NCI-H128 (cell line): Measurements from ENCODE around the gene SAT2.
A peak's percentile ranks its signal among the peaks of the same experiment; 100 is the strongest.
"Not testable (repeated sequence)": the region's sequence is repeated elsewhere in the genome, so short reads cannot be mapped to it uniquely, and the experiment has no call there.

ENCODE experiments used
- DNase-seq: peaks from one replicate; lab custom pipeline; 2025; ENCODE audit not compliant: unreplicated experiment; lab: John Stamatoyannopoulos, UW

Gene SAT2

DNA sequence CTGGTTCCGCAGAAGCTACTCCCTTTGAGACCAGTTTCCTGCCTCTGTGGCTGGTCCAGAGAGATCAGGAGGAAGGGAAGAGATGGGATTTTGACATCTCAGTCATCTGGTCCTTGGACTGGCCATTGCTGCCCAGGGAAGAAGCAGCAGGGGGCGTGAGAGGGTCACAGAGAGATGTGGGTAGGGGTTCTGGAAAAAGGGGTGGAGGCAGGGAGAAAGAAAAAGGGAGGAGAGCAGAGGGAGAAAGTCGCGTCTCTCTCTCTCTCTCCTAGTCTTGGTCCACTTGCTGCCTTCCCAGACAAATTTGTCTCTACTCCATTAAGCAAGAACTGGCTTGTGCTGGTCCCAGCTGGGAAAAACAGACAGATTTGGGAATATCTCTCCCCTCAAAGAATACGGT is 6.8 kb upstream of the SAT2 start:
- DNase-seq = no peak

DNA sequence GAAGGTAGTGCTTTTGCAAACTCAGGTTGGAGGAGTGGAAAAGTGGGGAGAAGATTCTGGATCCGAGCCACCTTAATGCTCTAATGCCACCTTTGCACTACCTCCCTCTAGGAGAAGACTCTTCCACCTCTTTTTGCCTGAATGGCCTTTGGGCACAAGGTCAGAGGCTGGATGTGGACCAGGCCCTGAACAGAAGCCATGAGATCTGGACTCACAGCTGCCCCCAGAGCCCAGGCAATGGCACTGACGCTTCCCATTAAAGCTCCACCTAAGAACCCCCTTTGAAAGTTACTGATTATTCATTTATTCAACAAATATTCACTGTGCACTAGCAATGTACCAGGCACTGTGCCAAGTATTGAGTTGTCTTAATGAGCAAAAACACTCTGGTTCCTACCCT is 5.5 kb upstream of the SAT2 start:
- no peak for DNase-seq

DNA sequence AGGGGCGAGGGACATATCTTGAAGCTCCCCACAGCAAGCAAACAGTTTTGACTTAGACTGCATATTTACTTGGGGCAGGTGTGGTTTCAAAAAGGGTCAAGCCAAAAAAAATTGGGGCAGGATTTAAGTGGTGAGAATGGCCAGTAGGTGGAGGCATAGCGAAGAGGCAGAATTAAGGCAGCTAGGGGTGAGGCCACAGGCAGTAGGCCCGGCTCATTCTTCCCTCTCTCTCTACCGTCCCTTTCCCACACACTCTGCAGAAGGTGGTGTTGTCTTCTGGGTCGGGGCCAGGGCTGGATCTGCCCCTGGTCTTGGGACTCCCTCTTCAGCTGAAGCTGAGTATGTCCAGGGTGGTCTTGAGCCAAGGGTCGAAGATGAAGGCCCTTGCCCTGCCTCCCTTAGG is 4.9 kb upstream of the SAT2 start:
- DNase-seq = no peak

DNA sequence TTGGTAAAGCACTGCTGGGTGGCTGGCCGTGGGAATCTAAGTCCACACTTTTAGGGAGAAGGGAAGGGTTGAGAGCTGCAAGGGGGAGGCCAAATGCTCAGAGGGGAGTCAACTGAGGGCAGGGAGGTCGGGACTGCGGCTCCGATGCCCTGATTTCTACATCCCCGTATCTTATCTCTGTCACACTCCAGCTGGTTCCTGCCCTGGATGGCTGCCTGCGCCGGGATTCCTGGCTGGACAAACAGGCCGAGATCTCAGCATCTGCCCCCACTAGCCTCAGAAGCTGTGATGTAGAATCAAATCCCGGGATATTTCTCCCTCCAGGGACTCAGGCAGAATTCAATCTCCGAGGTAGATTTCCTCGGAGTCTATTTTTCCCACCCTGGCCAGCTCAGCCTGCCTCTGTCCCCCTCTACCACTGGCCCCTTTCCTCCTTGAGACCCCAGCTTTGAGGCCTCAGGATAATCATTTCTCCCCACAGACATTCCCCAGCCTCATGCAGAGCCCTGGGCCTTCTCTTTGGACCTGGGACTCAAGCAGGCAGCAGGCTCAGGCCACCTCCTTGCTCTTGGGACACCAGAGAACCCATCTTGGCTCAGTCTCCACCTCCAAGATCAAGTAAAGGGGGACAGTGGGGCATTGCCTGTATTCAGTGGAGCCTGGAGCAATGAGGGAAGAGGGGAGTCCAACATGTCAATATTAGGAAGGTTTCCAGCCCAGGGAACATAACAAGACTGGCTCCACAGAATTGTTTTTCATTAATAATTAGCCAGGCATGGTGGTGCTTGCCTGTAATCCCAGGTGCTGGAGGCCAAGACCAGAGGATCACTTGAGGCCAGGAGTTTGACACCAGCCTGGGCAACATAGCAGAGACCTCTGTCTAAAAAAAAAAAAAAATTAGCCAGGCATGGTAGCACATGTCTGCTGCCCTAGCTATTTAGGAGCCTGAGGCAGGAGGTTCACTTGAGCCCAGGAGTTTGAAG is 4.1 kb upstream of the SAT2 start:
- no peak for DNase-seq

DNA sequence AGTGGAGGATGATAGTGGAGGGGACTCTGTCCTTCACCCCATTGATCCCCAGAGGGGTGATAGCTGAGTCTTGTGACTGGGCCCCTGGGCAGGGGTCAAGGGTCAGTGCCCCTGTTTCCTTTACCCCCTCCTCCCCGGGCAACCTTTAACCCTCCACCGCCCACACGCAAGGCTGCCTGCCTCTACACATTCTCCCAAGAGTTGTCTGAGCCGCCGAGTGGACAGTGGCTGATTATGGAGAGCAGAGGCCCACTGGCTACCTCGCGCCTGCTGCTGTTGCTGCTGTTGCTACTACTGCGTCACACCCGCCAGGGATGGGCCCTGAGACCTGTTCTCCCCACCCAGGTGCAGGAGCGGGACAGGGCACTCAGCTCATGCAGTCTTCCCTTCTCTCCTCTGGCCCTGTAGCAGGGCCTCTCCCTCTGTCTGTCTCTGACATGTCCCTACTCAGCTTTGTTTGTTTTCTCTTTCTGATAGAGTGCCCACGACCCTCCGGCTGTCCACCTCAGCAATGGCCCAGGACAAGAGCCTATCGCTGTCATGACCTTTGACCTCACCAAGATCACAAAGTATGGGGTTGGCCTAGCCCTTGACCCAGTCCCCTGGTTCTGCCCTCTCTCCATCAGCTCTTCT is 2.4 kb upstream of the SAT2 start, which contains the start of gene SHBG:
SHBG (plus strand) TSS at position 197 of the 633 bp plus-strand sequence; CDS start at position 235, 38 bp downstream.
- DNase-seq = no peak

DNA sequence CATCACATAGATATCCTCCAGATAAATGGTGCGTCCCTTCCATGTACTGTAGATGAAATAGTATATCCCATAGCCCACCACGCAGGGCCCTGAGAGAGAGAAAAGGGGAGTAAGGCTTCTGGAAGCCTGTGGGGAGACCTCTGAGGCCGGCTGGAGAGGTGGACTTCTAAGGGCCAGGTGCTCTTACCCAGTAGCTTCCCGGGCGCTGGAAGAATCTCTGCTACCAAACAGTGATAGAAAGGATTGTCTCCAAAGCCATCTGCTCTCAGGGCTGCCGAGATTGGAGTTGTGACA is 718 bp downstream of the SAT2 start:
- DNase-seq = no peak

DNA sequence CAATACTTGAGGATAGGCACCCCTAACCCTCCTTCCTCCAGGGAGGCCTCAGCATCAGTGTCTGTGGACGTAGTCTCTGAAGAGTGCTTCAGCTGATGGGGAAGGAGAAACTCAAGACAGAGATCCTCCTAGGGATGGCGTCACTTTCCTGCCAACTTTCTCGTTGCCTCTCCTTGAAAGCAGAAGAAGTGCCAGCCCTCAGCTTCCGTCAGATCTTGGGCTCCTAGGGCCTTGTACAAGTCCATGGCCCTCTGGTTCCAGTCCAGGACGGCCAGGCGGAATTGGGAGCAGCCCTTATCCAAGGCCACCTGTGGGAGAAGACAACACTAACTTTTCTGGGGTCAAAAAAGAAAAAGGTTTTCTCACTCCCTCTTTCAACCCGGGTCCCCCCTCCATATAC is 1.3 kb downstream of the SAT2 start:
- DNase-seq = no peak

DNA sequence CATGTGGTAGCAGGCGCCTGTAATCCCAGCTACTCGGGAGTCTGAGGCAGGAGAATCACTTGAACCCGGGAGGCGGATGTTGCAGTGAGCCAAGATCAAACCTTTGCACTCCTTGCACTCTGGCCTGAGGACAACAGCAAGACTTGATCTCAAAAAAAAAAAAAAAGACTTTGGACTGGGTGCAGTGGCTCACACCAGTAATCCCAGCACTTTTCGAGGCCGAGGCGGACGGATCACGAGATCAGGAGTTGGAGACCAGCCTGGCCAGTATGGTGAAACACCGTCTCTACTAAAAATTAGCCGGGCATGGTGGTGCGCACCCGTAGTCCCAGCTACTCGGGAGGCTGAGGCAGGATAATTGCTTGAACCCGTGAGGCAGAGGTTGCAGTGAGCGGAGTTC is 1.9 kb downstream of the SAT2 start:
- not testable (repeated sequence) for DNase-seq

DNA sequence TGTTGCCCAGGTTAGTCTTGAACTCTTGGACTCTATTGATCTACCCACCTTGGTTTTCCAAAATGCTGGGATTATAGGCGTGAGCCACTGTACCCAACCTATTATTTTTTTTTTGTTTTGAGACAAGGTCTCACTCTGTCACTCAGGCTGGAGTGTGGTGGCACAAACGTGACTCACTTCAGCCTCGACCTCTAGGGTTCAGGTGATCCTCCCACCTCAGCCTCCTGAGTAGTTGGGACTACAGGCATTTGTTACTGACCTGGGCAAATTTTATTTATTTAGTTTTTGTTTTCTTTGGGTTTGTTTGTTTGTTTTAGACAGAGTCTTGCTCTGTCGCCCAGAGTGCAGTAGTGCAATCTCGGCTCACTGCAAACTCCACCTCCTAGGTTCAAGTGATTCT is 4.0 kb downstream of the SAT2 start:
- DNase-seq = no peak

DNA sequence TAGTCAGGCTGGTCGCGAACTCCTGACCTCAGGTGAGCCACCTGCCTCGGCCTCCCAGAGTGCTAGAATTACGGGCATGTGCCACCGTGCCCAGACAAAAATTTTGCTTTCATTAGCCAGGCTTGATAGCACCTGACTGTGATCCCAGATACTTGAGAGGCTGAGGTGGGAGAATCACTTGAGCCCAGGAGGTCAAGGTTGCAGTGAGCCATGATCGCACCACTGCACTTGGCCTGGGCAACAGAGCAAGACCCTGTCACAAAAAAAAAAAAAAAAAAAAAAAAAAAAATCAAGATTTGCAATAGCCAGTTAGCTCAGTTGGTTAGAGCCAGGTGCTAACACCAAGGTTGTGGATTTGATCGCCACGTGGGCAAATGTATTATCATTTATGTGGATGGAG is 6.8 kb downstream of the SAT2 start:
- DNase-seq = no peak

DNA sequence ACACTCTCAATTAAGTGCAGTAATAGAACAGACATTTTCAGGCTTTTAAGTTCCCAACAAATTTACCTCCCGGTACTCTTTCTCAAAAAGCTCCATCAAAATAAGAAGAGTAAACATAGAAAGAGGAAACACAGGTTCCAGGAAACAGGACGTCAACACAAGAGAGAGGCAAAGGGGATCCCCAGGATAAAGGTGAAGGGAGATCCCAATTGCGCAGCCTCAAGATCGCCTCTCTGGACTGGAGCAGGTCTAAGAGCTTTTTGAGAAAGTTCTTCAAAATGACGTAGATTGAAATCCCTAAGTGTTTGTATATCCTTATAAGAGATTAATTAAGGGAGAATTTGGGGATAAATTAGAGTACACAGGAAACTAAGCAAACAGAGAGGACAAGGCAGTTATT is 9.0 kb downstream of the SAT2 start:
- DNase-seq = no peak

DNA sequence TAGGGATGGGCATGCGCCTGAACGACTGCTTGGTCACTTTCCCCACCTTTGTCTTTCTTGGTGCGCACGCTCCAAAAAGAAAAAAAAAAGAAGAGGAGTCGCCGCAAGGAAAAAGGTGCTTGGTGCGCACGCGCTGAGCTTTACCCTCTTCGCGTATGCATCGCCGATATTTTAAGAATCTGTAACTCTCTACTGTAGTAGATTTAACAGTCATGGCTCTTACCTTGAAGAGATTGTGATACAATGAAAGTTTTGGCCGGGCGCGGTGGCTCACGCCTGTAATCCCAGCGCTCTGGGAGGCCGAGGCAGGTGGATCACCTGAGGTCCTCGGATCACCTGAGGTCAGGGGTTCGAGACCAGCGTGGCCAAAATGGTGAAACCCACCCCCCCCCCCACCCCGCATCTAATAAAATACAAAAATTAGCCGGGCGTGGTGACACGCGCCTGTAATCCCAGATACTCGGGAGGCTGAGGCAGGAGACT is 12.3 kb downstream of the SAT2 start:
- DNase-seq = no peak

DNA sequence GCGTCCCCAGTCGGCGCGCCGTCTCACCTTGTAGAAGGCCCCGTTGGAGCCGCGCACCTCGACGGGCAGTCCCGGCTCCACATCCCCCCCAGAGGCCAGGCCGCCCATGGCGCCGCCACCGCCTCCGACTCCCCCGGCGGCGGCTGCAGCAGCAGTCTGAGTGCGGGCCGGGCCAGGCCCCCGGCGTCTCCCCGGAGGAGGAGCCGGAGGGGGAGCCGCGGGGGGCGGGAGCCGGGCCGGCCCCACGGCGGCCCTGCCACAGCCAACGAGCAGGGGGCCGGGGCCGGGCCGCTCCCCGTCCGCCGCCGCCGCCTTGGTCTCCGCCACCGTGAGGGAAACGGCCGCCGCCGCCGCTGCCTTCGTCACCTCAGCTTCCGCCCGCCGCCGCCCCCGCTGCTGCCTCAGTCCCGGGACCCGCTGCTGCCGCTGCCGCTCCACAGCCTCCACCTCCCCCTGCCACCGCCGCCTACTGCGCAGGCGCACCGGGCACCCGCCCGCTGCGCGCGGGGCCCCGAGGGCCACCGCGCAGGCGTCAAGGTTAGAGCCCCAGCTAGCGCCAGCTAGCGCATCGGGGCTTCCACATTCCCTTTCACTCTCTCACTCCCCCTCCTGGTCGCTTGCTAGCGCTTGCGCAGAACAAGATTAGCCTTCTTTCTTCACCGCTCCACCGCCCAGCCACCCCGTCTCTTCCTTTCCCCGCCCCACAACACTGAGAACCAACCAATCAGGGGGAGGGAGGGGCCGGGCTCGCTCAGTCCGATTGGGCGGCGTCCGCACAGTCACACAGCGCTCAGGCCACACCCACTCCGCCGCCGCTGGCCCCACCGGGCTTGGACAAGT is 13.0 kb downstream of the SAT2 start, which contains the start of gene FXR2:
FXR2 (minus strand) TSS at position 473 of the 840 bp plus-strand sequence; CDS start at position 108, 365 bp downstream.
- DNase-seq = peak; percentile 99

DNA sequence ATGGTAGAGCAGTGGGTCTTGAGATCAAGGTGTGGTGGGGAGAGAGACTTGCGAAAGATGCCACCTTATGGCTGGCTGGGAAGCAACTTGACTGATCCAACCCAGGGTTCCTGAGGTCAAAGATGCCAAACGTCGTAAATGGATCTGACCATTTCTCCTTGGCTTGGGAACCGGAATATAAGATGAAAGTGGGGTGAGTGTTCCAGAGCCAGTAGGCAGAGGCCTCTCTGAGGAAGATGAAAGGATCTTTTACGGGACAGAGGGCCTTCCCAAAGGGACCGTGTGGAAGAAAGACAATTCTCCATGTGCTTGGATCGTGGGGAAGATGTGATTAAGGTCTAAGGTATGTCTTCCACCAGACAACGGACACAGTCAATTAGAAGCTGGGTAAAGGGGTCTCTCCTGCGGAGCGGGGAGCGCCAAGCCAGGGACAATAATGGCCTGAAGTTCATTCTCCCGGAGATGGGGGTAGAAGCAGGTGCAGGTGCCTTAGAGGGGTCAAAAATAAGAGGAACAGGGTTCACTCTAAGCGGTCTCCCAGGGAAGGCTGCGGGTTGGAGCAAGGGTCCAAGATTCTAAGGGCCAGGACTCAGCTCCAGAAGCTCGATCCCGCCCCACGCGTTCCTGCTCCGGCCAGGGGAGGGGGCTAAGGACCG is 13.7 kb downstream of the SAT2 start:
- DNase-seq = no peak

DNA sequence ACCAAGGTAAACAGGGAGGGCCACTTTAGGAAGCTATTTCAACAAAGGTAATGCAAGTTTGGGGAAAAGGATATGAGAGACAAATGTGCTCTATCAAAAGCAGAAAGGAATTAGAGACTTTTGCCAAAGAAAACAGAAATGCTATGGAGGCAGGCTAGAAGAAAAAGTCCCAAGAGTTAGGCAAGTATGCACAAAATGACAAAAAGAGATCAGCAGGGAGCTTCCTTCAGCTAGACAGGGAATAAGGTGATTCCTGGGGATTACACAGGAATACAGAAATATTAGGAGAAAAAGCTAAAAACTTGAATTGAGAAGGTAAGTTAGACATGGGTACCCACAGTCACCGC is 15.4 kb downstream of the SAT2 start:
- no peak for DNase-seq

DNA sequence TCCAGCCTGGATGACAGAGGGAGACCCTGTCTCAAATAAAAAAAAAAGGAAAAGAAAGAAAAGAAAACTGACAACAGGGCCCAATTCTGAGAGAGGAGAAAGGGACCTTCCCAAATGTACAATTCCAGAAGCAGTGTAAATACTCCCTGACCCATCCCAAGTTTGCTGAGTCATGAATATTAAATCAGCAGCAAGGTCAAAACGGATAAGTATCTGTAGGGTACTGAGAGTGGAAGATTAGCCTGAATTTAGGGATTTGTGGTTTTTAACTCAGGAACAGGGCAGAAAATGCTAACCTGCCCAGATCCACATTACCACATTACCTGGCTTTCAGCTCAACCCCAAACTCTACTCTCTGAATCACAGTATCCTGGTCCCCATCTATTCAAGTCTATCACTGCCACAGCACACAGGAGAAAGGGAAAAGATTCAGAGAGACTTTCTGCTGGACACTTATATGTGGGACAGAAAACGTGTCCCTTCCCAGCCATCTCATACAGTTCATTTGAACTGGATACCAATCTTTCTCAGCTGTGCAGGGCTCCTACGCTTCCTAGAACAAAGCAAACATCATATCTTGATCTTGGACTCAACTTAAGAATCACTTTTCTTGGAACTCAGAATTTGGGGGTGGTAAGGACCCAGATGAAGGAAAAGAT is 15.9 kb downstream of the SAT2 start:
- DNase-seq = no peak

DNA sequence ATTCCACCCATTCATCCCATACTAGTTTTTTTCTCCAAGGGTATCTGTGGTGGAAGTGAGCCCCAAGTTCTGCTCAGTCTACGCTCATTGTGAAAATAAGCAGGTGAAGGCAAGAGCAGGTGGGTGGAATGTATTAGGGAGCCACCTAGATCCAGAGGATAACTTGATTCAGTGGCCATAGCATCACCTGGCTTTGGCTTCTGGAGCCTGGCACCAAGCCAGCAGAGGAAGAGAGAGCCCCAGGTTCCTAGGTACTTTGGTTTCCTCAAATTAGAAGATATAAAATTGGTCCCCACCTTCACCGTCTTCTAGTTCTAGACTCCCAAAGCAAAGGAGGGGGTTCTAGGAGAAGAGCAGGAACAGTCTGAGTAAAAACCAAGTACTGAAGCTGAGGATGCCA is 17.0 kb downstream of the SAT2 start:
- DNase-seq = no peak

DNA sequence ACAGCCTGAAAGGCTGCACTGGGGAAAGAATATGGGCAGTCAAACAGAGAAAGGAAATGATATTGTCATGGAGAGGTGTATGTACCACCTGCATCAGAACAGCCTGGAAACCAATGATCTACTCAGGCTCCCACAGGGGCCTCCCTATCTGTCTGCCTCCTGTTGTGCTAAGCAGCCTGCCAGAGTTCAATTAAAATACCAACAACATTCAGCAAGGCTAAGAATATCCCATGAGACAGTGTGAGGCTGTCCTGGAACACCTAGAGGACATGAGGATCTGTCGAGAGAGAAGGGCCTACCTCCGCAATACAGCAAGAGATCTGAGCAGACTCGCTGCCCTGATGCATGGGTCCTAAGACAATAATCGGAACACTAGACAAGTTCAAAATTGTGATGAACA is 21.3 kb downstream of the SAT2 start:
- DNase-seq = no peak

DNA sequence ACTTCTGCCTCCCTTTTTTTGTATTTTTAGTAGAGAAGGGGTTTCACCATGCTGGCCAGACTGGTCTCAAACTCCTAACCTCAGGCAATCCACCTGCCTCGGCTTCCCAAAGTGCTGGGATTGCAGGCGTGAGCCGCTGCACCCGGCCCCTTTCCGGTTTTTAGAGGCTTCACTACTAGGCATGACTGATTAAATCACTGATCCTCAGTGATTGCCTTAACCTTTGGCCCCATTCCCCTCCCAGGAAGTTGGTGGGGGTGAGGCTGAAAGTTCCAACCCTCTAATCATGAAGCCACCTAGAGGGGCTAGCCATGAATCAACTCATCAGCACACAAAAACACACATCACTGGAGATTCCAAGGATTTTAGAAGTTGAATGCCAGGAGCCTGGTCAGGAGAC is 30.1 kb downstream of the SAT2 start:
- not testable (repeated sequence) for DNase-seq

DNA sequence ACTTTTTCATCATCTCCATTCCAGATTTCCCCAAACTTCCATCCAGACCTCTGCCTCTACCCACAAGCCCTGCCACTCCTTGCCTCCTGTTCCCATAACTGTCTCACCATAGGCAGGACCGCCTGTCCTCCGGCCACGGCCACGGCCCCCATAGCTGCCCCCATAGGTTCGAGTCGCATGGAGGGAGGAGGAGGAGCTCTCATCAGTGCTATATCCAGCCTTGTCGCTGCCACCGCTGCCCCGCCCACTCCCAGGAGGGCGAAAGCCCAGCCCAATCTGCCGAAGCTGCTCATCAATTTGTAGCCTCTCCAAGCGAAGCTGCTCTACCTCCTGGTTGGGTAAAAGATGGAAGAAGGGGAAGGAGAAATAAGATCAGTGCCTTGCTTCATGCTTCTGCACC is 34.3 kb downstream of the SAT2 start:
- DNase-seq = no peak
